Subcutaneous adipose tissue (tissue), 4 donors: ENCODE results near the gene EPS8. TPM values are rescaled to one million over a fixed set of nuclear protein-coding genes. Genes with fewer than 3 reads are reported as not detected.

ENCODE experiments used
- total RNA-seq, 4 donors: library from RNA; depleted of rRNA; stranded (reverse); fragments of >200 nt; gene quantifications; one replicate each; pipeline ENCODE4 v1.1.0, GENCODE V29; 2016
- TF ChIP-seq, protein P1 (sequence below): fragments of 450-650 bp; IDR thresholded peaks from one replicate; pipeline ENCODE4 v1.5.1; 2016; ENCODE audit warnings: low read depth, mild to moderate bottlenecking, control low read depth, antibody characterized with exemption, moderate library complexity

The EPS8 gene
- total RNA-seq, 4 donors from 2014 or later: 254 to 462 (median 288) TPM

DNA sequence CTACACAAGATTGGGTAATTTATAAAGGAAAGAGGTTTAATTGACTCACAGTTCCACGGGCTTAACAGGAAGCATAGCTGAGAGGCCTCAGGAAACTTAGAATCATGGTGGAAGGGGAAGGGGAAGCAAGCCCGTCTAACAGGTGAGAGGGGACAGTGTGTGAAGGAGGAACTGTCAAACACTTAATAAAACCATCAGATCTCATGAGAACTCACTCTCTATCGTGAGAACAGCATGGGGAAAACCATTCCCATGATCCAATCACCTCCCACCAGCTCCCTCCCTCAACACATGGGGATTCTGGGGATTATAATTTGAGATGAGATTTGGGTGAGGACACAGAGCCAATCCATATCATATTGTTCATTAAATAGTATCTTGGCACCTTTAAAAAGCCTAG is 56.1 kb downstream of the EPS8 start:
- TF ChIP-seq, protein P1, sequence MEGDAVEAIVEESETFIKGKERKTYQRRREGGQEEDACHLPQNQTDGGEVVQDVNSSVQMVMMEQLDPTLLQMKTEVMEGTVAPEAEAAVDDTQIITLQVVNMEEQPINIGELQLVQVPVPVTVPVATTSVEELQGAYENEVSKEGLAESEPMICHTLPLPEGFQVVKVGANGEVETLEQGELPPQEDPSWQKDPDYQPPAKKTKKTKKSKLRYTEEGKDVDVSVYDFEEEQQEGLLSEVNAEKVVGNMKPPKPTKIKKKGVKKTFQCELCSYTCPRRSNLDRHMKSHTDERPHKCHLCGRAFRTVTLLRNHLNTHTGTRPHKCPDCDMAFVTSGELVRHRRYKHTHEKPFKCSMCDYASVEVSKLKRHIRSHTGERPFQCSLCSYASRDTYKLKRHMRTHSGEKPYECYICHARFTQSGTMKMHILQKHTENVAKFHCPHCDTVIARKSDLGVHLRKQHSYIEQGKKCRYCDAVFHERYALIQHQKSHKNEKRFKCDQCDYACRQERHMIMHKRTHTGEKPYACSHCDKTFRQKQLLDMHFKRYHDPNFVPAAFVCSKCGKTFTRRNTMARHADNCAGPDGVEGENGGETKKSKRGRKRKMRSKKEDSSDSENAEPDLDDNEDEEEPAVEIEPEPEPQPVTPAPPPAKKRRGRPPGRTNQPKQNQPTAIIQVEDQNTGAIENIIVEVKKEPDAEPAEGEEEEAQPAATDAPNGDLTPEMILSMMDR: no peak

DNA sequence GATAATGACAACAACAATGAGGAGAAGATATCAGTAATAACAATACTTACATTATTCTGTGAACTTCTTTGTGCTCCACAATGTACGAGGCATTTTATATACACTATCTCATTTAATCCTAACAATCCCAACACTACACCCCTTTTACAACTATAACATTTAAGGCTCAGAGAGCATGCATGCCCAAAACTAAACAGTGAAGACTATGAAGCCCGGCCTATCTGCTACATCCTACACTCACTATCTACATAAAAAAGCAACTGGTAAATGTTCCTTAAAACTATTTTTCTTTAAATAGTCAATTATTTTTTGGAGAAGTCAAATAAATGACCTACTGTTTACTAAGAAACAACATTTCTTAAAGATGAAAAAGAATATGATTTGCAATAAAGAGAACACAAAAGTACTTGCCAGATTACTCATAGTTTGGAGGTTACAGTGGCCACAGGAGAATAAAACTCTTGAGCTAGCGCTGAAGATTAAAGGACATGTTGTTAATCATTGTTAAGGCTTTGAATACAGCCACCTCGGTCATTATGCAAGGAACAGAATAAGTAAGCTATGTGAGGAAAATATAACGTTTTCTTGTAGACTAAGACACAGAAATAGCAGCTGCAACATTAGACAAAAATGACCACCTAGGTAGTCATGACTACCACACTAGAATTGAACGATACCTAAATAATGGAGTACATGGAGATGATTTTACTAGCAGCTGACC is 56.7 kb downstream of the EPS8 start:
- TF ChIP-seq, protein P1: no peak

DNA sequence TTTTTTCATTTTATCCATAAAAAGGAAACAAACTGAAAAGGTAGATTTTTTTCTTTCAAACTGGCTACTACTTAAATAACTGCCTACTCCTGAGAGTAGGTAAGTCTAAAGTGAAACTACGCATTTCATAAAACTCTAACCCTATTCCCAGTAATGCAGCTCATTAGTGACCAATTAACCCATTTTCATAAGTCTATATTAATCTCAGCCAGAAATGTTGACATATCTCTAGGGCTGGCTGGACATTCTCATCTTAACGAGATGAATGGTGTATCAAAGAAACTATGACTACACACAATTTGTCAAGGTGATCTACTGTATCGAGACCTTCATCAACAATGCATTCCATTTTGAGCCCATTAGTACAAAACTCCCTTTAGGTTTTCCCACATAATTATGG is 57.2 kb downstream of the EPS8 start:
- TF ChIP-seq, protein P1: no peak

DNA sequence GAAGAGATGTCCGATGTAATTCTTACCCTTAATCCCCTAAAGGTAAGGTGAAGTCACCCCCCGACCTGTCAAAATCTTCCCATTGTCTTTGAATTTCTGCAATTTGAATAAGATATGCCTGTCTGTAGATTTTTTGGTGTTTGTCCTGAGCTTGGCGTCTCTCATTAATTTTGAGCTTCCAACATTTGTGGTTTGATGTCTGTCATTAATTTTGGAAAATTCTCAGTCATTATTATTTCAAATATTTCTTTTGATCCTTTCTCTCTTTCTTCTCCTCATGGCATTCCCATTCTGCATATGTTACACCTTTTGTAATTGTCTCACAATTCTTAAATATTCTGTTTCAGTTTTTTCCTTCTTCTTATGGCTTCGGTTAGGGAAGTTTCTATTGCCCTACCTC is 60.1 kb downstream of the EPS8 start:
- TF ChIP-seq, protein P1: no peak

DNA sequence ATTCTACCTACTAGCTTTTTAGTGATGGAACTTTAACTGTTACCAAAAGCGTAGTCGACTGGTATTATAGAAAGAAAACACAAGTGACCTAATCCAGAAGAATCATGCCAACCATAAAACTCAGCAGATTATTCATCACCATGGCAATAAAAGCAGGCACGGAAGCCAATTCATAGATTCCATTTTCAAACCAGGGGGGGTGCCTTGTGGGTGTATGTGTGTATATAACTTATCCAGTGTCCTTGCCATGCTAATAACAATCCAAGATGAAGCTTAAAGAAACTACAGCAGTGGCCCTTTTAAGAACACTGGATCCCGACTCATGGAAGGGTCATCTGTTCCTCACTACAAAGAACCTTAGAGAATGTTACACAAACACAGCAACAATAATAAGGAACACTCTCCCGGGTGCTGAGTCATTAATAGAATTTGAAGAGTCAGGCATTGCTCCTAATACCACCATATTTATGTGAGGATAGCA is 61.0 kb downstream of the EPS8 start:
- TF ChIP-seq, protein P1: no peak

DNA sequence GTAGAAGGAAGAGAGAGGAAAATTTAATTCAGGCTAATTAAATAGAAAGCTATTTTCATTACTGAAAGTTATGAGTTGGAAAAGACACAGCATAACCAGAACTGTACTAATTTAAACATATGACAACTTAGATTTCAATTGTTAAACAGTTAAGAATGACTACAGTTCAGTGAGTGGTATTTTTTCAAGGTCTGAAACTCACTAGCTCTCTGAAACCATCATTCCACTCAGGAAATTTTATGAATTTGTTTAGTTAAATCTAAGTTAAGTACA is 62.4 kb downstream of the EPS8 start:
- TF ChIP-seq, protein P1: no peak

DNA sequence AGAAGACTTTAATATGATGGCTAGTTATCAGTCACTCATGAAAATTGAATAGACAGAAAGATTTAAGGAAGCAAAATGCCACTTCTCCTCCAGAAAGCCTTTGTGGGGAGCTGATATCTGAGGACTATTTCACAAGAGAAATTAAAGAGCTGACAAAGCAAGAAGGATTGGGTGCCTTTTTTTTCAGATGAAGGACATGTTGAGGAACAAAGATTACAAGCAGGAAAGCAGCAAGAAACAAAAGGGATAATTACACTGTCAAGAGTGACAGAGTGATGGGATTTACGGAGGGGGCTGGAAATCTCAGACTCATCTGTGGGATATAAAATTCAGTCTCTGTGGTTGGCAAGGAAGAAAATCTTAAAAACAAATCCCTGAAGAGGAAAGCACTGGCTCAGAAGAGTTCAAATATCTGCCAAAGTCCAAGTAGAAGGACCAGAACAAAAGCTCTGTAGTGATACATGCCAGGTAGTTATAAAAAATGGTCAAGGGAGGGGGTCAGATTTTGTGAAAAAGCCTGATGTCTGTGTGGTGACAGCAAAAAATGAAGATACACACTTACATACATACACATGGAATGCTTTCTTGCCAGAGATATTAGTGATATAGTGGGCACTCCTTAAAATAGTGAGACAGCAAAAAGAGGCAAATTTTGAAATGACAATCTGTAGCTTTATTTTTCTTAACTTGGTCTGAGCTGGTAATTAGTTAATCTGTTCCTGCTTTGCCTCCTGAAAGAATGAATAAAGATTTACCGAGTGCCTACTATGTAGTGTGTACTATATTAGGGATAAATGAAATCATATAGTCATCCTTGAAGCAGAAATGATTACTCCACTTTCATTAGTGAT is 62.9 kb downstream of the EPS8 start:
- TF ChIP-seq, protein P1: no peak
